Kidney (tissue), 14 donors: ENCODE results near the gene KCNA10. TPM values are rescaled to one million over a fixed set of nuclear protein-coding genes. Genes with fewer than 3 reads are reported as not detected.

Experiments
- DNase-seq, 5 donors: peaks; one replicate each; pipeline ENCODE4 v3.0.0-alpha.2; 2013 to 2020
- FAIRE-seq: peaks from 2 replicates; lab custom pipeline; 2012; peaks lifted over from hg19 to GRCh38; lab: Jason Lieb, UNC
- H3K27ac ChIP-seq, 2 donors: one replicate each; pipeline ENCODE4 v1.7.0; 2013; ENCODE audit warnings: low read depth in 2 of 2, low read length in 2 of 2, inconsistent platforms in 1 of 2
- H3K27me3 ChIP-seq: one replicate; pipeline ENCODE4 v1.7.1; 2013; ENCODE audit warnings: low read length, inconsistent platforms; ENCODE audit not compliant: control insufficient read depth, insufficient read depth
- H3K36me3 ChIP-seq, 3 donors: one replicate each; pipeline versions ENCODE4 v1.7.0 to v1.7.1; 2013; ENCODE audit warnings: low read length in 3 of 3, control low read depth in 1 of 3, inconsistent platforms in 1 of 3; ENCODE audit not compliant: insufficient read depth in 3 of 3, control insufficient read depth in 2 of 3
- H3K4me1 ChIP-seq, 3 donors: one replicate each; pipeline versions ENCODE4 v1.7.0 to v1.7.1; 2013; ENCODE audit warnings: low read length in 3 of 3, inconsistent platforms in 1 of 3, low read depth in 1 of 3; ENCODE audit not compliant: control insufficient read depth in 2 of 3, insufficient read depth in 2 of 3
- H3K4me3 ChIP-seq, 3 donors: one replicate each; pipeline versions ENCODE4 v1.7.0 to v1.8.1; 2013; ENCODE audit warnings: low read length in 3 of 3, control low read depth in 1 of 3, inconsistent platforms in 1 of 3
- H3K9ac ChIP-seq, 3 donors: one replicate each; pipeline versions ENCODE4 v1.7.0 to v1.7.1; 2013; ENCODE audit warnings: low read length in 3 of 3, control low read depth in 1 of 3, inconsistent platforms in 1 of 3
- H3K9me3 ChIP-seq, 3 donors: one replicate each; pipeline versions ENCODE4 v1.7.0 to v1.7.1; 2013; ENCODE audit warnings: low read length in 3 of 3, control low read depth in 1 of 3, inconsistent platforms in 1 of 3; ENCODE audit not compliant: control insufficient read depth in 2 of 3, insufficient read depth in 1 of 3
- intact Hi-C: fragments of 100-400 bp; cut with DNase I; formaldehyde crosslinking; loops from one replicate; pipeline ENCODE4 v1.11.1; 2022
- polyA plus RNA-seq: library from polyadenylated mRNA; stranded (reverse); fragments of 350-450 nt; fragmentation: Illumina TruSeq; extraction: RNeasy Lipid Tissue Mini Kit (QIAGEN cat#74804); gene quantifications from one replicate; pipeline ENCODE4 v1.2.3, GENCODE V29; 2014; ENCODE audit warnings: low read depth, low replicate concordance; ENCODE audit not compliant: insufficient read depth
- total RNA-seq: library from RNA; stranded (reverse); fragmentation: NEBNext Ultra II Directional; extraction: Animal tissue kit (Norgen Biotek cat#: 25700); gene quantifications from one replicate; pipeline ENCODE4 v1.2.1, GENCODE V29; 2021
- TF ChIP-seq, protein P1 (sequence below): IDR thresholded peaks from 3 replicates; pipeline ENCODE4 v1.5.1; 2012; ENCODE audit warnings: mild to moderate bottlenecking, moderate library complexity, borderline replicate concordance; ENCODE audit not compliant: insufficient read depth; ENCODE audit errors: extremely low read depth
- donor health status: control.
- donor health status: control.
- donor health status: control.
- donor health status: control.
- donor health status: control.
- donor health status: DM: yes; HTN: yes; CAD: no.
- donor health status: Normal renal cell carcinoma (clear cell type).

Gene KCNA10
- total and polyA plus RNA-seq, 2 donors from 2014 or later: not detected

DNA sequence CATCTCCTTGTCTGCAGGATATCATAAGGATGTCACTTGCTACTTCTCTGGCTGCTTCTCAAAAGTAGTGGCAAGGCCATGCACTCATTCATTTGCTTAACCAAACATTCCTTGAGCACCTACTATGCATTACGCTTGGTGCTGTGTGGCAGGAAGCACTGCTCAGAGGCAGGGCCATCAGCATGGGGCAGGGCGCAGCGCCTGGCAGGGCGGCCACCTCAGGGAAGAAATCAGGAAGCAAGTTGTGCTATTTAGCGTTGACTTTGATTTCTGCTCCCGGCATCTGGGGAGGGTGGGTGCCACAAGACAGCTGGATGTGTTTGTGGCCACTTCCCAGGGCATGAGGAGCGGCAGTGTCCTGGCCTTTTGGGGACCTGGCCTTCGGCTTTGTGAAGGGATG lies 40.1 kb downstream of the KCNA10 start:
- TF ChIP-seq, protein P1, sequence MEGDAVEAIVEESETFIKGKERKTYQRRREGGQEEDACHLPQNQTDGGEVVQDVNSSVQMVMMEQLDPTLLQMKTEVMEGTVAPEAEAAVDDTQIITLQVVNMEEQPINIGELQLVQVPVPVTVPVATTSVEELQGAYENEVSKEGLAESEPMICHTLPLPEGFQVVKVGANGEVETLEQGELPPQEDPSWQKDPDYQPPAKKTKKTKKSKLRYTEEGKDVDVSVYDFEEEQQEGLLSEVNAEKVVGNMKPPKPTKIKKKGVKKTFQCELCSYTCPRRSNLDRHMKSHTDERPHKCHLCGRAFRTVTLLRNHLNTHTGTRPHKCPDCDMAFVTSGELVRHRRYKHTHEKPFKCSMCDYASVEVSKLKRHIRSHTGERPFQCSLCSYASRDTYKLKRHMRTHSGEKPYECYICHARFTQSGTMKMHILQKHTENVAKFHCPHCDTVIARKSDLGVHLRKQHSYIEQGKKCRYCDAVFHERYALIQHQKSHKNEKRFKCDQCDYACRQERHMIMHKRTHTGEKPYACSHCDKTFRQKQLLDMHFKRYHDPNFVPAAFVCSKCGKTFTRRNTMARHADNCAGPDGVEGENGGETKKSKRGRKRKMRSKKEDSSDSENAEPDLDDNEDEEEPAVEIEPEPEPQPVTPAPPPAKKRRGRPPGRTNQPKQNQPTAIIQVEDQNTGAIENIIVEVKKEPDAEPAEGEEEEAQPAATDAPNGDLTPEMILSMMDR: no peak
- Histone ChIP-seq H3K36me3 (no peaks in the 10 kb centered on the region), H3K27me3 (no peaks in the 10 kb centered on the region), H3K9ac (no peak overlapping the region), H3K9me3 (no peaks in the 10 kb centered on the region), H3K27ac (no peak overlapping the region), H3K4me3 (no peak overlapping the region), H3K4me1 (peaks cover 0 to 5% (median 0%) of the 10 kb centered on the region in 3 donors)
- DNase-seq: peak in 1 of 5 donors; percentile 30
- no peak for FAIRE-seq
- intact Hi-C loops: no loop called here

- Histone ChIP-seq H3K4me3 (no peak overlapping the region), H3K27me3 (no peaks in the 10 kb centered on the region), H3K4me1 (peaks cover 0 to 5% (median 0%) of the 10 kb centered on the region in 3 donors), H3K9me3 (no peaks in the 10 kb centered on the region), H3K27ac (no peak overlapping the region), H3K36me3 (no peaks in the 10 kb centered on the region), H3K9ac (no peak overlapping the region)
- FAIRE-seq: no peak
- DNase-seq: no peak
- intact Hi-C loops: no loop called here
- TF ChIP-seq, protein P1: no peak
Observed at GRCh38 chr1:110477967-110478640, 40.9 kb downstream of the KCNA10 start.

DNA sequence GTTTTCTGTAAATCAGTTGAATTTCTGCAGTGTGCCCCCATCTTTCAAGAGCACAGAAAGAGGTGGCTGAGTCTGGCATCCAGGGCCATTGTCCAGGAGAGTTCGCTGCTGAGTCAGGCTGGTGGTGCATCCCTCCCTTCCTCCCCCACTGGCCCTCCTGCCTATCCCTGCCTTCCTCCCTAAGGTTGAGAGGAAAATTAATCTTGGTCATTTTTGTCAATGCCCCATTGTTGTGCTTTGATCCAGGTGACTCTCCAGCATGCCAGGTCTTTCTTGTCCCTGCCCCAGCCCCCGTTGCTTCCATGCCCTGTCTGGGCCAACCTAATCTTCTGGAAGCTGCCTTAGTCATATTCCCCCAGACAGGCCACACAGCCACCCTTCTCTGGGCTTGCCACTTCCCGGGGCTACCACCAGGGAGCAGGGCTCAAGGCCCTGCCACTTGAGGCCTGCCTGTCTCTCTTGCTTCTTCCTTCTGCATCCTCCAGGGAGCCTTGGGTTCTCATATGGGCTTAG lies 41.5 kb downstream of the KCNA10 start:
- Histone ChIP-seq H3K9me3 (no peaks in the 10 kb centered on the region), H3K4me1 (peaks cover 0 to 5% (median 0%) of the 10 kb centered on the region in 3 donors), H3K4me3 (no peak overlapping the region), H3K9ac (no peak overlapping the region), H3K36me3 (no peaks in the 10 kb centered on the region), H3K27ac (no peak overlapping the region), H3K27me3 (no peaks in the 10 kb centered on the region)
- TF ChIP-seq, protein P1: no peak
- intact Hi-C loops: no loop called here
- DNase-seq: no peak
- FAIRE-seq: no peak
